ENCODE measurements around the gene EWSR1.
A peak's percentile ranks its signal among the peaks of the same experiment; 100 is the strongest.

The EWSR1 gene

DNA sequence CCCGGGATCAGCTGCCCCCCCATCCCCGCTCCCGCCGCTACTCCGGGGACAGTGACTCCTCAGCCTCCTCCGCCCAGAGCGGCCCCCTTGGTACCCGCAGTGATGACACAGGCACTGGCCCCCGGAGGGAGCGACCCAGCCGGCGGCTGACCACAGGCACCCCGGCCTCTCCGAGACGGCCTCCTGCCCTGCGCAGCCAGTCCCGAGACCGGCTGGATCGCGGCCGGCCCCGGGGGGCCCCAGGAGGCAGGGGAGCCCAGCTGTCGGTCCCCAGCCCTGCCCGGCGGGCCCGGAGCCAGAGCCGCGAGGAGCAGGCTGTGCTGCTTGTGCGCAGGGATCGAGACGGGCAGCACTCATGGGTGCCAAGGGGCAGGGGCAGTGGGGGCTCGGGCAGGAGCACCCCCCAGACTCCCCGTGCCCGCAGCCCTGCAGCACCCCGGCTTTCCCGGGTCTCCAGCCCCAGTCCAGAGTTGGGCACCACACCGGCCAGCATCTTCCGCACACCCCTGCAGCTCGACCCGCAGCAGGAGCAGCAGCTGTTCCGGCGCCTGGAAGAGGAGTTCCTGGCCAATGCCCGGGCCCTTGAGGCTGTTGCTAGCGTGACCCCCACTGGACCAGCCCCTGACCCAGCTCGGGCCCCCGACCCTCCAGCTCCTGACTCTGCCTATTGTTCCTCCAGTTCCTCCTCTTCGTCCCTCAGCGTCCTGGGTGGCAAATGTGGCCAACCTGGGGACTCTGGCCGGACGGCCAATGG lies 43.6 kb downstream of the EWSR1 start:
- H3K9me3 Mint-ChIP-seq = no peaks in the 10 kb centered on the region
- H3K27me3 Mint-ChIP-seq = peaks cover 49% of the 10 kb centered on the region
- H3K4me1 Mint-ChIP-seq (ENCODE audit: low read depth) = peaks cover 36% of the 10 kb centered on the region
- no peak for DNase-seq
- H3K36me3 Mint-ChIP-seq (ENCODE audit: low read depth) = no peaks in the 10 kb centered on the region
- H3K27ac Mint-ChIP-seq = no peak overlapping the region
- H3K4me3 Mint-ChIP-seq = no peak overlapping the region

GRCh38 chr22:29312218-29313125 lies 44.4 kb downstream of the EWSR1 start:
- peaks cover 52% of the 10 kb centered on the region for H3K27me3 Mint-ChIP-seq
- H3K36me3 Mint-ChIP-seq (ENCODE audit: low read depth) = no peaks in the 10 kb centered on the region
- no peak overlapping the region for H3K27ac Mint-ChIP-seq
- peaks cover 34% of the 10 kb centered on the region for H3K4me1 Mint-ChIP-seq (ENCODE audit: low read depth)
- no peak for DNase-seq
- no peak overlapping the region for H3K4me3 Mint-ChIP-seq
- no peaks in the 10 kb centered on the region for H3K9me3 Mint-ChIP-seq

DNA sequence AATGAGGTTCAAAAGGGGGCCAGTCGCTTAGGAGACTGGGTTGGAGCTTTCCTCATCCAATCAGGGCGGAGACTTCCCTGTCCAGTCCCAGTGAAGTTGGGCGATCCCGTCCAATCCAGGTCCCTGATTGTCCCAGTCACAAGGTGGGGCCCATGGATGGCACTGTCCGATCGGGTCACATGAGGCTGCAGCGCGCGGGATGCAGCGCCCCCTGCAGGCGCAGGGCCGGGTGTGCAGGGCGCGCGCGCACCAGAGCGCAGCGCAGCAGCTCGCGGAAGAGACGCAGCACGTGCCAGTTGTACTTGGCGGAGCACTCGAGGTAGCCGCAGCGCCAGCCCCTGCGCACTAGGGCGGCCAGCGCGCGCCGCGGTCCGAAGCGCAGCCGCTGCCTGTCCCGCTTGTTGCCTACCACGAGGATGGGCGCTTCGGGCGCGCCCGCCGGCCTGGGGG lies 45.1 kb downstream of the EWSR1 start:
- Mint-ChIP-seq H3K4me3 (no peak overlapping the region), H3K27me3 (peaks cover 47% of the 10 kb centered on the region), H3K4me1 (ENCODE audit: low read depth) (peaks cover 32% of the 10 kb centered on the region), H3K9me3 (no peaks in the 10 kb centered on the region), H3K27ac (no peak overlapping the region), H3K36me3 (ENCODE audit: low read depth) (no peaks in the 10 kb centered on the region)
- peak; percentile 51 for DNase-seq

GRCh38 chr22:29313576-29314466 lies 45.8 kb downstream of the EWSR1 start:
- peak; percentile 33 for DNase-seq
- no peaks in the 10 kb centered on the region for H3K36me3 Mint-ChIP-seq (ENCODE audit: low read depth)
- peaks cover 47% of the 10 kb centered on the region for H3K27me3 Mint-ChIP-seq
- no peak overlapping the region for H3K27ac Mint-ChIP-seq
- peaks cover 27% of the 10 kb centered on the region for H3K4me1 Mint-ChIP-seq (ENCODE audit: low read depth)
- H3K4me3 Mint-ChIP-seq = no peak overlapping the region
- H3K9me3 Mint-ChIP-seq = no peaks in the 10 kb centered on the region

DNA sequence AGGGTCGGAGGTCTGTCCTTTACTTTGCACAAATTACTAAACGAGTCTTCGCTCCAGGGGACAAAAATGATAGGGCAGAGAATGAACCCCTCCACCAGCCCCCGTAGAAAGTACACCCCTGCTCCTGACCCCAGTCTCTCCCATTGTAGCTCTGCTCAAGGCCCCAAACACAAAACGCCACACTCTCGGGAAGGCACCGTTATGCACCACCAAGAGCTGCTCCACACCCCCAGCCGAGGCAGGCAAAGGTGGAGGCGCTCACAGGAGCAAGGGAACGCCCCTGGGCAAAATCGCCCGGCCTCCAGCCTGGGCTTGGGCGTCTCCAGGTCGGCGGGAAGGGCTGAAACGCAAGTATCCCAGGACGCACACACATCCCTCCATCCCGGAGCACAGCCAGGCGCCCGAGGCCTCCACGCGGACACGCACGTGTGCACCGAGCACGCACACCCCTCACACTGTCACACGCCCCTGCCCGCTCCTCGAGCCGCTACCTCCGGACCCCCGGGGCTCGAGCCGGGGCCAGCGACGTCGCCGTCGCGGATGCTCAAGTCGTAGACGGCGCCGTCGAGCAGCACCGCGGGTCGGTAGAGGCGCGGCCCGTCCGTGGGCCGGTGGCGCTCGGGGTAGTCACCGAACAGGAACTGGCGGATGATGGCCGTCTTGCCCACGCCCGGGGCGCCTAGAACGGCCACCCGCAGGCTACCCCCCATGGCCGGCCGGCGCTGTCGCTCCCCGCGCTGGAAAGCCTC lies 46.6 kb downstream of the EWSR1 start:
- Mint-ChIP-seq H3K36me3 (ENCODE audit: low read depth) (no peaks in the 10 kb centered on the region), H3K27ac (no peak overlapping the region), H3K4me1 (ENCODE audit: low read depth) (peaks cover 25% of the 10 kb centered on the region), H3K4me3 (peak overlapping the region; percentile 10), H3K9me3 (no peaks in the 10 kb centered on the region), H3K27me3 (peaks cover 47% of the 10 kb centered on the region)
- DNase-seq = no peak

DNA sequence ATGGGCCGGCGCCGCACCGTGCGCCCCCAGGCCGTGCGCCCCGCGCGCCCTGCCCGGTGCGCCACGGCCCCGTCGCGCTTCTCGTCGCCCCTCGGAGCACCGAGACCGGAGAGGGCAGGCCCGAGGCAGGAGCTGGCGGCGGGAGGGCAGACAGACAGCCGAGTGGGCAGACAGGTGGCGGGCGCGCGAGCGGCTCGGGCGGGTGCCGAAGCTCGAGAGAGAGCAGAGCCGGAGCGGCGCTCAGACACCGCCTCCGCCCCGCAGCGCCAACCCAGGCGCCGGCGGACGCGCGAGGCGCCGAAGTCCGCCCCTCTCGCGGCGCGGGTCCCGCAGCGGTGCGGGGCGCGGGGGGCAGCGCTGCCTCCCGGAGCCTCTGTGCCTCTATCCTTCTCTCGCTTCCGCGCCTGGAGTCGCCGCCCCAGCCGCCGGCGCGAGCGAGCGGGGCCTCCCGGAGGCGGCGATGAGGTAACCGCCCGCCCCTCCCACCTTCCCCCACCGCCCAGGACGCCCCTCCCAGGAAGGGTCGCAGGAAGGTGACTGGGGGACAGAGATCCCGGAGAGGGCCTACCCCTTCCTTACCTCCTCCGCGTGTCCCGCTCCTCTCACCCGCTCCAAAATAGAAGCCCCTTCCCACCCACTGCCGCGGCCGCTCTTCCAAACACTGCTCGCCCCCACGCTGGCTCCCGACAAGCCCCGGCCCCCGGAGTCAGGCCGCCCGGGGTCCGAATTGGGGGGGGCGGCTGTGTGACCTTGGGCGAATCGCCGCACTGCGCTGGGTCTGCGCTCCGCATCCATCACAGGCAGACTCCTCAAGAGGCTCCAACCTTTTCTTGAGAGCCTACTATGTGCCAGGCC lies 47.4 kb downstream of the EWSR1 start, which contains the start of gene RASL10A:
Gene RASL10A, minus strand, starts transcription at position 412 of the 855 bp plus-strand sequence. CDS start 451 bp downstream, outside the sequence.
- DNase-seq = no peak
- peak within 1 kb of the TSS; percentile 10 for H3K4me3 Mint-ChIP-seq
- H3K4me1 Mint-ChIP-seq (ENCODE audit: low read depth) = peaks cover 25% of the 10 kb centered on the region
- H3K27me3 Mint-ChIP-seq = peaks cover 47% of the 10 kb centered on the region
- no peak within 1 kb of the TSS for H3K27ac Mint-ChIP-seq
- H3K9me3 Mint-ChIP-seq = no peaks in the 10 kb centered on the region
- no peaks in the 10 kb centered on the region for H3K36me3 Mint-ChIP-seq (ENCODE audit: low read depth)

- DNase-seq = no peak
- Mint-ChIP-seq H3K36me3 (ENCODE audit: low read depth) (no peaks in the 10 kb centered on the region), H3K4me1 (ENCODE audit: low read depth) (peaks cover 19% of the 10 kb centered on the region), H3K9me3 (no peaks in the 10 kb centered on the region), H3K27me3 (peaks cover 44% of the 10 kb centered on the region), H3K27ac (no peak overlapping the region), H3K4me3 (no peak overlapping the region)
Measured at GRCh38 chr22:29316141-29316828, 48.2 kb downstream of the EWSR1 start.

DNA sequence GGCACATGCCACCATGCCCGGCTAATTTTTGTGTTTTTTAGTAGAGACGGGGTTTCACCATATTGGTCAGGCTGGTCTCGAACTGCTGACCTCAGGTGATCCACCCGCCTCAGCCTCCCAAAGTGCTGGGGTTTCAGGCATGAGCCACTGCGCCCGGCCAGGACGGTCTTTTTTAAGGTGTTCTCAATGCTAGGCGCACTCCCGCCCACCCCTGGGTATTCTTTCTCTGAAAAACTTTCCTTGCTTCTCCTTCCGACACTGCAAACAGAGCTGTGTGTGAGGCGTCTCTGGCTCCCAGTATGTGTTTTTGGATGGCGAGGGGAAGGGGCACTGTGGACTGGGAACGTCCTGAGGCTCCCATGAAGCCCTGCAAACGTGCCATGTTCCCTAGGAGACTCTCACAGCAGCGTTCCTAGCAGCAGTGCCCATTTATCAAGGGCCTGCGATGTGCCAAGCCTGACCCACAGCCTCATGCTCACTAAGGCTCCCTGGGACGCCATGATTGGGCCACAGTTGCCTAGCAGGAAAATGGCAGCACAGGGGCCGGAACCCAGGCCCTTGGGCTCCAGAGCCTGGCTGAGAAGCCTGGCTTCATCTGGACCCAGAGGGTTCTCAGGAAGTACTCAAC lies 49.9 kb downstream of the EWSR1 start:
- Mint-ChIP-seq H3K4me1 (ENCODE audit: low read depth) (peaks cover 18% of the 10 kb centered on the region), H3K9me3 (no peaks in the 10 kb centered on the region), H3K4me3 (no peak overlapping the region), H3K27ac (no peak overlapping the region), H3K36me3 (ENCODE audit: low read depth) (no peaks in the 10 kb centered on the region), H3K27me3 (peaks cover 33% of the 10 kb centered on the region)
- no peak for DNase-seq

DNA sequence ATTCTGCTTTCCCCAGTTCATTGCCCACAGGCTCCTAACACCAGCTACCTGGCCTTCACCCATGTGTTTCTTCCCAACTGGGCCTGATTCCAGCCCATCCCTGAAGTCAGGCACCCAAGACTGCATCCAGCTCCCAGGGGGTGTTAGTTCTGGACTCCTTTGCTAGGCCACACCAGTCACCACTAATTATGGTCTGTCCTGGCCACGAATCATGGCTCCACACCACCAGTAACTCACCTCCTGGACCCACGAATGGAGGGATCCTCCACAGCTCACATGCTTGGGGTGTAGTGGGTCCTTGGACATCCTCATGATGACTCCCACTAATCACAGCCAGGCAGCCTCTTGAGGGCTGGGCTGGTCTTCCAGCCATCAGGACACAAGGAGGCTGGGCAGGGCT lies 51.0 kb downstream of the EWSR1 start:
- Mint-ChIP-seq H3K27me3 (peaks cover 21% of the 10 kb centered on the region), H3K4me3 (no peak overlapping the region), H3K36me3 (ENCODE audit: low read depth) (no peaks in the 10 kb centered on the region), H3K4me1 (ENCODE audit: low read depth) (peaks cover 8% of the 10 kb centered on the region), H3K27ac (no peak overlapping the region), H3K9me3 (no peaks in the 10 kb centered on the region)
- DNase-seq = no peak

DNA sequence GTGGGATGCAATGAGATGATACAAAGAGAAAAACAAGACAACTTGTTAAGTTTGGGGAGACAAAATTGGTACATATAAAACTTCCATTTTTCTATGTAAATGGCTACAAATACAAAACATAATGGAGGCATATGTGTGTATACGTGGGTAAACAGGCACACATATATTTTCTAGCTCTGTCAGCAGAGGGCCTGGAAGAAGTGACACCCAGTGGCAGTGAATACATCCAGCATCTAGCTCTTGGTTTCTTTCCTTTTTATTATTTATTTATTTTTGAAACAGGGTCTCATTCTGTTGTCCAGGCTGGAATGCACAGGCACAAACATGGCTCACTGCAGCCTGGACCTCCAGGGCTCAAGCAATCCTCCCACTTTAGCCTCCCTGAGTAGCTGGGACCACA lies 52.5 kb downstream of the EWSR1 start:
- DNase-seq = no peak
- Mint-ChIP-seq H3K27ac (no peak overlapping the region), H3K9me3 (no peaks in the 10 kb centered on the region), H3K4me1 (ENCODE audit: low read depth) (no peaks in the 10 kb centered on the region), H3K36me3 (ENCODE audit: low read depth) (no peaks in the 10 kb centered on the region), H3K4me3 (no peak overlapping the region), H3K27me3 (peaks cover 13% of the 10 kb centered on the region)

- peaks cover 14% of the 10 kb centered on the region for H3K36me3 Mint-ChIP-seq (ENCODE audit: low read depth)
- H3K9me3 Mint-ChIP-seq = no peaks in the 10 kb centered on the region
- DNase-seq = no peak
- H3K4me3 Mint-ChIP-seq = no peak overlapping the region
- H3K4me1 Mint-ChIP-seq (ENCODE audit: low read depth) = no peaks in the 10 kb centered on the region
- H3K27me3 Mint-ChIP-seq = no peaks in the 10 kb centered on the region
- no peak overlapping the region for H3K27ac Mint-ChIP-seq
Measured at GRCh38 chr22:29323641-29324040, 55.6 kb downstream of the EWSR1 start.

- no peaks in the 10 kb centered on the region for H3K27me3 Mint-ChIP-seq
- no peaks in the 10 kb centered on the region for H3K9me3 Mint-ChIP-seq
- no peak overlapping the region for H3K27ac Mint-ChIP-seq
- DNase-seq = no peak
- no peak overlapping the region for H3K4me3 Mint-ChIP-seq
- H3K4me1 Mint-ChIP-seq (ENCODE audit: low read depth) = no peaks in the 10 kb centered on the region
- H3K36me3 Mint-ChIP-seq (ENCODE audit: low read depth) = peaks cover 30% of the 10 kb centered on the region
Measured at GRCh38 chr22:29325356-29325755, 57.3 kb downstream of the EWSR1 start.

Data from activated T-cell treated with anti-CD3 and anti-CD28 coated beads, Interleukin-2, amount 50 U/mL, for 24 hours (primary cell).